HEK293T (cell line): Measurements from ENCODE around the gene CELF1.

Experiments
- ELF4 ChIP-seq: fragments of 450-650 bp; IDR thresholded peaks from 2 replicates; pipeline ENCODE4 v1.6.1; 2017; ENCODE audit warnings: antibody characterized with exemption
- FOXA1 ChIP-seq: fragments of 450-650 bp; IDR thresholded peaks from 2 replicates; pipeline ENCODE4 v1.6.1; 2016; ENCODE audit warnings: mild to moderate bottlenecking
- FOXK2 ChIP-seq: fragments of 450-650 bp; IDR thresholded peaks from 2 replicates; pipeline ENCODE4 v1.6.1; 2016; ENCODE audit warnings: mild to moderate bottlenecking
- FOXM1 ChIP-seq: fragments of 450-650 bp; IDR thresholded peaks from 2 replicates; pipeline ENCODE4 v1.6.1; 2017; ENCODE audit warnings: mild to moderate bottlenecking, borderline replicate concordance
- LEF1 ChIP-seq: fragments of 450-650 bp; IDR thresholded peaks from 2 replicates; pipeline ENCODE4 v1.6.1; 2017; ENCODE audit warnings: mild to moderate bottlenecking, borderline replicate concordance
- NFRKB ChIP-seq: fragments of 450-650 bp; IDR thresholded peaks from 2 replicates; pipeline ENCODE4 v1.6.1; 2016; ENCODE audit warnings: mild to moderate bottlenecking, moderate library complexity
- SP1 ChIP-seq: fragments of 450-650 bp; IDR thresholded peaks from 2 replicates; pipeline ENCODE4 v1.6.1; 2017
- SUZ12 ChIP-seq: fragments of 450-650 bp; IDR thresholded peaks from 2 replicates; pipeline ENCODE4 v1.6.1; 2016; ENCODE audit warnings: mild to moderate bottlenecking
- TARDBP ChIP-seq: fragments of 450-650 bp; IDR thresholded peaks from 2 replicates; pipeline ENCODE4 v1.6.1; 2016
- ZNF384 ChIP-seq: fragments of 450-650 bp; IDR thresholded peaks from 2 replicates; pipeline ENCODE4 v1.6.1; 2016
- TF ChIP-seq, protein P1 (sequence below): fragments of 450-650 bp; IDR thresholded peaks from 2 replicates; pipeline ENCODE4 v1.6.1; 2016

GRCh38 chr11:47527186-47527585, 25.7 kb downstream of the CELF1 start:
- no peak for TF ChIP-seq ELF4
- no peak for TF ChIP-seq FOXK2
- TF ChIP-seq, protein P1, sequence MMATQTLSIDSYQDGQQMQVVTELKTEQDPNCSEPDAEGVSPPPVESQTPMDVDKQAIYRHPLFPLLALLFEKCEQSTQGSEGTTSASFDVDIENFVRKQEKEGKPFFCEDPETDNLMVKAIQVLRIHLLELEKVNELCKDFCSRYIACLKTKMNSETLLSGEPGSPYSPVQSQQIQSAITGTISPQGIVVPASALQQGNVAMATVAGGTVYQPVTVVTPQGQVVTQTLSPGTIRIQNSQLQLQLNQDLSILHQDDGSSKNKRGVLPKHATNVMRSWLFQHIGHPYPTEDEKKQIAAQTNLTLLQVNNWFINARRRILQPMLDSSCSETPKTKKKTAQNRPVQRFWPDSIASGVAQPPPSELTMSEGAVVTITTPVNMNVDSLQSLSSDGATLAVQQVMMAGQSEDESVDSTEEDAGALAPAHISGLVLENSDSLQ = no peak
- TF ChIP-seq FOXM1 = no peak
- no peak for TF ChIP-seq SP1
- TF ChIP-seq NFRKB = no peak
- no peak for TF ChIP-seq FOXA1
- no peak for TF ChIP-seq TARDBP
- TF ChIP-seq LEF1 = no peak
- no peak for TF ChIP-seq SUZ12
- no peak for TF ChIP-seq ZNF384
